GM23248 (cell line): Measurements from ENCODE around the gene PEX11A.

Experiments
- EZH2 ChIP-seq: fragments of 200-600 bp; sonication (generic); IDR thresholded peaks from 2 replicates; pipeline ENCODE4 v1.6.1; 2018; ENCODE audit warnings: antibody characterized with exemption, mild to moderate bottlenecking; ENCODE audit not compliant: insufficient read depth, poor library complexity, severe bottlenecking
- EZH2phosphoT487 ChIP-seq: fragments of 200-600 bp; sonication (generic); IDR thresholded peaks from 2 replicates; pipeline ENCODE4 v1.6.1; 2018; ENCODE audit warnings: antibody characterized with exemption, moderate library complexity, mild to moderate bottlenecking, low read depth; ENCODE audit not compliant: insufficient read depth

- TF ChIP-seq EZH2 (no peak), EZH2phosphoT487 (no peak)
These were observed 57.0 kb downstream of the PEX11A start for GRCh38 chr15:89633585-89633984.
